ENCODE measurements around the gene NUDT14. TPM values are rescaled to one million over a fixed set of nuclear protein-coding genes. Genes with fewer than 3 reads are reported as not detected.

Gene NUDT14
- total and polyA plus RNA-seq, 2 experiments from 2014 or later, result 14.8 to 38.4 TPM

DNA sequence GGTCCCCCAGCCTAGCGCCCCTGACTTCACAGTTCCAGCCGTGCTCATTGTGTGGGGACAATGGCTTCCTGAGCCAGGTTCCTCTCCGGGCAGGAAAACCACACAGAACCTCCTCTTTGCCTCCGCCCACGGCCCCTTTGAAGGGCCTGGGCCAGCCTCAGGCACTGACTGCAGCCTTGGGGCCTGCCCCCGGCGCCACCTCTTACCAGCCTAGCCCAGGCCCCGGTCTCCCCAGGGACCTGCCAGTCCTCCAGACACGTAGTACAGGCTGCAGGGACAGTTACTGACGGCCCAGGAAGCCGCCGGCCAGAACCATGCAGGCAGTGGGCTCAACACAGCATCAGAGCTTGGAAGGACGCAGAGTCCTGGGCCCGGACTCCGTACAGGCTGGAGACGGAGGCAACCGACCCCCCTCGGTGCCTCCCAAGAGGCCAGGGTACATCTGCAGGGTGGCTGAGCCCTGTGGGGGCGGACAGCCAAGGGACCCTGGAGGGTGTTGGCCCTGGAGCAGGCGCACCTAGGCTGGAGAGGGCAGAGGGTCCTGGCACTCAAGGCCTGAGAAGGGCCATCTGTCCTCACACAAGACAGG, 20.9 kb upstream of the NUDT14 start:
- peak; percentile 8 for ATAC-seq

More for the DNA sequence above, 20.9 kb upstream of the NUDT14 start:
- Histone ChIP-seq H3K27ac (ENCODE audit: low read depth) (no peak overlapping the region), H3K27me3 (ENCODE audit: insufficient read depth) (peaks cover 8% of the 10 kb centered on the region; the same call in 1 of the 2 replicates), H3K4me3 (no peak overlapping the region), H3F3A (replicated peaks; ENCODE audit: low read depth) (no peaks in the 10 kb centered on the region), H3K4me2 (no peak overlapping the region), H4K20me1 (replicated peaks; ENCODE audit: insufficient read depth) (no peaks in the 10 kb centered on the region), H3K4me1 (ENCODE audit: insufficient read depth) (no peaks in the 10 kb centered on the region; the same call in 1 of the 2 replicates), H2AFZ (no peak overlapping the region), H3K36me3 (ENCODE audit: insufficient read depth) (no peaks in the 10 kb centered on the region), H3K79me2 (replicated peaks; ENCODE audit: insufficient read depth) (no peaks in the 10 kb centered on the region), H3K9me2 (ENCODE audit: insufficient read depth) (no peaks in the 10 kb centered on the region)
- no peak overlapping the region for H3K27ac Mint-ChIP-seq
- H3K36me3 Mint-ChIP-seq (ENCODE audit: low read depth), result no peaks in the 10 kb centered on the region
- H3K9me3 Mint-ChIP-seq, result no peaks in the 10 kb centered on the region
- H3K4me1 Mint-ChIP-seq, result no peaks in the 10 kb centered on the region
- TF ChIP-seq CREB1 (CRISPR knock-in tag; IDR thresholded peaks at IDR 0.05; ENCODE audit: low read depth) (no peak), ZNF331 (CRISPR knock-in tag; IDR thresholded peaks at IDR 0.05; ENCODE audit: low read depth) (no peak), ZNF114 (CRISPR knock-in tag; IDR thresholded peaks at IDR 0.05) (no peak), EZH2 (IDR thresholded peaks at IDR 0.05; ENCODE audit: low read depth, unreplicated experiment) (no peak), STAT1 (IDR thresholded peaks at IDR 0.05; ENCODE audit: unreplicated experiment) (no peak)
- TF ChIP-seq, protein P1, sequence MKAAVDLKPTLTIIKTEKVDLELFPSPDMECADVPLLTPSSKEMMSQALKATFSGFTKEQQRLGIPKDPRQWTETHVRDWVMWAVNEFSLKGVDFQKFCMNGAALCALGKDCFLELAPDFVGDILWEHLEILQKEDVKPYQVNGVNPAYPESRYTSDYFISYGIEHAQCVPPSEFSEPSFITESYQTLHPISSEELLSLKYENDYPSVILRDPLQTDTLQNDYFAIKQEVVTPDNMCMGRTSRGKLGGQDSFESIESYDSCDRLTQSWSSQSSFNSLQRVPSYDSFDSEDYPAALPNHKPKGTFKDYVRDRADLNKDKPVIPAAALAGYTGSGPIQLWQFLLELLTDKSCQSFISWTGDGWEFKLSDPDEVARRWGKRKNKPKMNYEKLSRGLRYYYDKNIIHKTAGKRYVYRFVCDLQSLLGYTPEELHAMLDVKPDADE (IDR thresholded peaks at IDR 0.05), result no peak
- TF ChIP-seq, protein P2, sequence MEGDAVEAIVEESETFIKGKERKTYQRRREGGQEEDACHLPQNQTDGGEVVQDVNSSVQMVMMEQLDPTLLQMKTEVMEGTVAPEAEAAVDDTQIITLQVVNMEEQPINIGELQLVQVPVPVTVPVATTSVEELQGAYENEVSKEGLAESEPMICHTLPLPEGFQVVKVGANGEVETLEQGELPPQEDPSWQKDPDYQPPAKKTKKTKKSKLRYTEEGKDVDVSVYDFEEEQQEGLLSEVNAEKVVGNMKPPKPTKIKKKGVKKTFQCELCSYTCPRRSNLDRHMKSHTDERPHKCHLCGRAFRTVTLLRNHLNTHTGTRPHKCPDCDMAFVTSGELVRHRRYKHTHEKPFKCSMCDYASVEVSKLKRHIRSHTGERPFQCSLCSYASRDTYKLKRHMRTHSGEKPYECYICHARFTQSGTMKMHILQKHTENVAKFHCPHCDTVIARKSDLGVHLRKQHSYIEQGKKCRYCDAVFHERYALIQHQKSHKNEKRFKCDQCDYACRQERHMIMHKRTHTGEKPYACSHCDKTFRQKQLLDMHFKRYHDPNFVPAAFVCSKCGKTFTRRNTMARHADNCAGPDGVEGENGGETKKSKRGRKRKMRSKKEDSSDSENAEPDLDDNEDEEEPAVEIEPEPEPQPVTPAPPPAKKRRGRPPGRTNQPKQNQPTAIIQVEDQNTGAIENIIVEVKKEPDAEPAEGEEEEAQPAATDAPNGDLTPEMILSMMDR (conservative IDR thresholded peaks at IDR 0.05; ENCODE audit: low read depth in 2 of 2), result no peak
- TF ChIP-seq, protein P3, sequence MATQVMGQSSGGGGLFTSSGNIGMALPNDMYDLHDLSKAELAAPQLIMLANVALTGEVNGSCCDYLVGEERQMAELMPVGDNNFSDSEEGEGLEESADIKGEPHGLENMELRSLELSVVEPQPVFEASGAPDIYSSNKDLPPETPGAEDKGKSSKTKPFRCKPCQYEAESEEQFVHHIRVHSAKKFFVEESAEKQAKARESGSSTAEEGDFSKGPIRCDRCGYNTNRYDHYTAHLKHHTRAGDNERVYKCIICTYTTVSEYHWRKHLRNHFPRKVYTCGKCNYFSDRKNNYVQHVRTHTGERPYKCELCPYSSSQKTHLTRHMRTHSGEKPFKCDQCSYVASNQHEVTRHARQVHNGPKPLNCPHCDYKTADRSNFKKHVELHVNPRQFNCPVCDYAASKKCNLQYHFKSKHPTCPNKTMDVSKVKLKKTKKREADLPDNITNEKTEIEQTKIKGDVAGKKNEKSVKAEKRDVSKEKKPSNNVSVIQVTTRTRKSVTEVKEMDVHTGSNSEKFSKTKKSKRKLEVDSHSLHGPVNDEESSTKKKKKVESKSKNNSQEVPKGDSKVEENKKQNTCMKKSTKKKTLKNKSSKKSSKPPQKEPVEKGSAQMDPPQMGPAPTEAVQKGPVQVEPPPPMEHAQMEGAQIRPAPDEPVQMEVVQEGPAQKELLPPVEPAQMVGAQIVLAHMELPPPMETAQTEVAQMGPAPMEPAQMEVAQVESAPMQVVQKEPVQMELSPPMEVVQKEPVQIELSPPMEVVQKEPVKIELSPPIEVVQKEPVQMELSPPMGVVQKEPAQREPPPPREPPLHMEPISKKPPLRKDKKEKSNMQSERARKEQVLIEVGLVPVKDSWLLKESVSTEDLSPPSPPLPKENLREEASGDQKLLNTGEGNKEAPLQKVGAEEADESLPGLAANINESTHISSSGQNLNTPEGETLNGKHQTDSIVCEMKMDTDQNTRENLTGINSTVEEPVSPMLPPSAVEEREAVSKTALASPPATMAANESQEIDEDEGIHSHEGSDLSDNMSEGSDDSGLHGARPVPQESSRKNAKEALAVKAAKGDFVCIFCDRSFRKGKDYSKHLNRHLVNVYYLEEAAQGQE (IDR thresholded peaks at IDR 0.05; ENCODE audit: unreplicated experiment), result no peak
- no peak for DNase-seq (ENCODE audit: low spot score)
- no peak overlapping the region for H3K4me3 Mint-ChIP-seq
- peaks cover 16% of the 10 kb centered on the region for H3K27me3 Mint-ChIP-seq (ENCODE audit: insufficient read depth, low read depth, poor library complexity)
